WTC11 (cell line): ENCODE measurements around the gene CTDSP2. TPM values are rescaled to one million over a fixed set of nuclear protein-coding genes. Genes with fewer than 3 reads are reported as not detected.

Experiments
- ATAC-seq: fragments of 200-7000 bp; cut with Tn5 transposase; 2 replicates; pipeline ENCODE4 v1.10.0; 2021; ENCODE audit warnings: mild to moderate bottlenecking, moderate library complexity
- CTCF ChIA-PET: fragments of 300-600 bp; sonication (Branson Sonifier 250); formaldehyde crosslinking; loops from one replicate; lab custom pipeline; 2021; ENCODE audit warnings: antibody characterized with exemption; lab: Charles Lee
- POLR2A ChIA-PET: fragments of 350-600 bp; sonication (Branson Sonifier 250); formaldehyde crosslinking; loops from one replicate; lab custom pipeline; 2021; ENCODE audit warnings: antibody characterized with exemption; lab: Charles Lee
- DNase-seq: peaks from one replicate; pipeline ENCODE4 v3.0.0; 2021; ENCODE audit warnings: low spot score
- H3K27ac Mint-ChIP-seq: 2 replicates; pipeline ENCODE4 v1.8.0; 2021; ENCODE audit warnings: mixed read lengths
- H3K27me3 Mint-ChIP-seq: 2 replicates; pipeline ENCODE4 v1.8.0; 2021; ENCODE audit warnings: low read depth, mild to moderate bottlenecking, moderate library complexity, mixed read lengths
- H3K36me3 Mint-ChIP-seq: 2 replicates; pipeline ENCODE4 v1.8.0; 2021; ENCODE audit warnings: mixed read lengths
- H3K4me1 Mint-ChIP-seq: 2 replicates; pipeline ENCODE4 v1.8.0; 2022; ENCODE audit warnings: mixed read lengths
- H3K4me3 Mint-ChIP-seq: 2 replicates; pipeline ENCODE4 v1.8.0; 2021; ENCODE audit warnings: mild to moderate bottlenecking, moderate library complexity, mixed read lengths
- H3K9me3 Mint-ChIP-seq: 2 replicates; pipeline ENCODE4 v1.8.0; 2021; ENCODE audit warnings: mixed read lengths
- ELF4 ChIP-seq: sonication (generic); formaldehyde crosslinking; IDR thresholded peaks from 2 replicates; pipeline ENCODE4 v1.8.1; 2022; ENCODE audit warnings: low read depth, mild to moderate bottlenecking, moderate library complexity, missing genetic modification reagents
- GRHL2 ChIP-seq: fragments of 250-450 bp; sonication (Bioruptor Pico); IDR thresholded peaks from 2 replicates; pipeline ENCODE4 v1.8.0; 2022; ENCODE audit warnings: mild to moderate bottlenecking, moderate library complexity; ENCODE audit not compliant: insufficient replicate concordance, severe bottlenecking
- JAZF1 ChIP-seq: fragments of 250-450 bp; sonication (Bioruptor Pico); IDR thresholded peaks from 2 replicates; pipeline ENCODE4 v1.9.0; 2021; ENCODE audit warnings: moderate library complexity, mild to moderate bottlenecking, inconsistent platforms
- JUN ChIP-seq: sonication (generic); formaldehyde crosslinking; IDR thresholded peaks from 2 replicates; pipeline ENCODE4 v1.8.0; 2023; ENCODE audit warnings: mild to moderate bottlenecking, missing genetic modification reagents
- MYBL2 ChIP-seq: sonication (generic); formaldehyde crosslinking; IDR thresholded peaks from 2 replicates; pipeline ENCODE4 v1.8.1; 2023; ENCODE audit warnings: mild to moderate bottlenecking, moderate library complexity, missing genetic modification reagents
- NR1H2 ChIP-seq: sonication (generic); formaldehyde crosslinking; IDR thresholded peaks from 2 replicates; pipeline ENCODE4 v1.9.0; 2021; ENCODE audit warnings: mild to moderate bottlenecking, moderate library complexity, missing genetic modification reagents
- TP53 ChIP-seq: sonication (generic); formaldehyde crosslinking; IDR thresholded peaks from 2 replicates; pipeline ENCODE4 v1.8.1; 2023; ENCODE audit warnings: mild to moderate bottlenecking, missing genetic modification reagents
- ZNF263 ChIP-seq: sonication (generic); formaldehyde crosslinking; IDR thresholded peaks from 2 replicates; pipeline ENCODE4 v1.8.1; 2022; ENCODE audit warnings: low read depth, mild to moderate bottlenecking, moderate library complexity, missing genetic modification reagents
- total RNA-seq: library from RNA; stranded (reverse); gene quantifications from 3 replicates; pipeline ENCODE4 v1.2.3, GENCODE V29; 2021
- TF ChIP-seq, protein P1 (sequence below): sonication (generic); formaldehyde crosslinking; IDR thresholded peaks from 2 replicates; pipeline ENCODE4 v1.8.1; 2023; ENCODE audit warnings: mild to moderate bottlenecking, missing genetic modification reagents, moderate library complexity
- TF ChIP-seq, protein P2 (sequence below): sonication (generic); formaldehyde crosslinking; IDR thresholded peaks from 2 replicates; pipeline ENCODE4 v1.8.0; 2022; ENCODE audit warnings: mild to moderate bottlenecking, missing genetic modification reagents
- TF ChIP-seq, protein P3 (sequence below): sonication (generic); formaldehyde crosslinking; IDR thresholded peaks from 2 replicates; pipeline ENCODE4 v1.8.1; 2022; ENCODE audit warnings: missing genetic modification reagents, borderline replicate concordance
- TF ChIP-seq, protein P4 (sequence below): sonication (generic); formaldehyde crosslinking; IDR thresholded peaks from 2 replicates; pipeline ENCODE4 v1.8.1; 2022; ENCODE audit warnings: low read depth, missing genetic modification reagents, borderline replicate concordance
- TF ChIP-seq, protein P5 (sequence below): fragments of 250-450 bp; sonication (Bioruptor Pico); IDR thresholded peaks from 2 replicates; pipeline ENCODE4 v2.1.2; 2022; ENCODE audit warnings: mild to moderate bottlenecking, moderate library complexity
- TF ChIP-seq, protein P6 (sequence below): sonication (generic); formaldehyde crosslinking; conservative IDR thresholded peaks from 2 replicates; pipeline ENCODE4 v1.8.1; 2022; ENCODE audit warnings: mild to moderate bottlenecking, missing genetic modification reagents
- TF ChIP-seq, protein P7 (sequence below): sonication (generic); formaldehyde crosslinking; IDR thresholded peaks from 2 replicates; pipeline ENCODE4 v1.8.1; 2022; ENCODE audit warnings: mild to moderate bottlenecking, moderate library complexity, missing genetic modification reagents
- TF ChIP-seq, protein P8 (sequence below): sonication (generic); formaldehyde crosslinking; IDR thresholded peaks from 2 replicates; pipeline ENCODE4 v1.8.0; 2022; ENCODE audit warnings: mild to moderate bottlenecking, missing genetic modification reagents
- TF ChIP-seq, protein P9 (sequence below): fragments of 250-450 bp; sonication (Bioruptor Pico); IDR thresholded peaks from 2 replicates; pipeline ENCODE4 v1.9.0; 2021; ENCODE audit warnings: mild to moderate bottlenecking

The CTDSP2 gene
- total RNA-seq, 1 experiment from 2014 or later, result 122 TPM

DNA sequence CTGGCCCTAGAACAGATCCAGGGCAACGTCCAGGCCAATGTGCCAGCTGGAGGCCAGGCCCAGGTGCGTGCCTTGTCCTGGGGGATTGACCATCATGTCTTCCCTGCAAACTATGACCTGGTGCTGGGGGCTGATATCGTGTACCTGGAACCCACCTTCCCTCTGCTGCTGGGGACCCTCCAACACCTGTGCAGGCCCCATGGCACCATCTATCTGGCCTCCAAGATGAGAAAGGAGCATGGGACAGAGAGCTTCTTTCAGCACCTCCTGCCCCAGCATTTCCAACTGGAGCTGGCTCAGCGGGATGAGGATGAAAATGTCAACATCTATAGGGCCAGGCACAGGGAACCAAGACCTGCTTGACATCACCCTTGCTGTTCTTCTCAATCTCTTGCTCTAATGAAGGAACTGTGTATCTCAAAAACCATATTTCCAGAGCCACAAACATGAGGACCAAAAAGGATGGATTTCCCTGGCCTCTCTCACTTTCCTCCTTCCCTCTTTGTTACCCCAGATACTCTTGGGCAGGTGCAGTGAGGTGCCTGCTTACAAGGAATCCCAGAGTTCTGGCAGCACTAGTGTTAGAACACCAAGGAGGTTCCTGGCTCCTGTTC is 66.1 kb downstream of the CTDSP2 start:
- ChIA-PET POLR2A (interaction anchor here (1.0 kb wide), 1 partner anchor 8 kb away, joined by 5 read pairs; the partner anchor contains the start of genes EEF1AKMT3 and METTL1), CTCF (interaction anchor here (2.2 kb wide), 1 partner anchor 23 kb away, joined by 10 read pairs; no protein-coding TSS in a partner anchor)
- H3K9me3 Mint-ChIP-seq, result no peaks in the 10 kb centered on the region

More for the DNA sequence above, 66.1 kb downstream of the CTDSP2 start:
- TF ChIP-seq, protein P1, sequence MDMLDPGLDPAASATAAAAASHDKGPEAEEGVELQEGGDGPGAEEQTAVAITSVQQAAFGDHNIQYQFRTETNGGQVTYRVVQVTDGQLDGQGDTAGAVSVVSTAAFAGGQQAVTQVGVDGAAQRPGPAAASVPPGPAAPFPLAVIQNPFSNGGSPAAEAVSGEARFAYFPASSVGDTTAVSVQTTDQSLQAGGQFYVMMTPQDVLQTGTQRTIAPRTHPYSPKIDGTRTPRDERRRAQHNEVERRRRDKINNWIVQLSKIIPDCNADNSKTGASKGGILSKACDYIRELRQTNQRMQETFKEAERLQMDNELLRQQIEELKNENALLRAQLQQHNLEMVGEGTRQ (CRISPR knock-in tag), result no peak
- TF ChIP-seq GRHL2 (no peak), NR1H2 (CRISPR knock-in tag) (no peak), ZNF263 (CRISPR knock-in tag) (no peak), JUN (no peak), TP53 (CRISPR knock-in tag) (no peak), ELF4 (CRISPR knock-in tag) (no peak), MYBL2 (no peak), JAZF1 (CRISPR knock-in tag) (no peak)
- TF ChIP-seq, protein P2, sequence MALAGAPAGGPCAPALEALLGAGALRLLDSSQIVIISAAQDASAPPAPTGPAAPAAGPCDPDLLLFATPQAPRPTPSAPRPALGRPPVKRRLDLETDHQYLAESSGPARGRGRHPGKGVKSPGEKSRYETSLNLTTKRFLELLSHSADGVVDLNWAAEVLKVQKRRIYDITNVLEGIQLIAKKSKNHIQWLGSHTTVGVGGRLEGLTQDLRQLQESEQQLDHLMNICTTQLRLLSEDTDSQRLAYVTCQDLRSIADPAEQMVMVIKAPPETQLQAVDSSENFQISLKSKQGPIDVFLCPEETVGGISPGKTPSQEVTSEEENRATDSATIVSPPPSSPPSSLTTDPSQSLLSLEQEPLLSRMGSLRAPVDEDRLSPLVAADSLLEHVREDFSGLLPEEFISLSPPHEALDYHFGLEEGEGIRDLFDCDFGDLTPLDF (CRISPR knock-in tag), result no peak
- TF ChIP-seq, protein P3, sequence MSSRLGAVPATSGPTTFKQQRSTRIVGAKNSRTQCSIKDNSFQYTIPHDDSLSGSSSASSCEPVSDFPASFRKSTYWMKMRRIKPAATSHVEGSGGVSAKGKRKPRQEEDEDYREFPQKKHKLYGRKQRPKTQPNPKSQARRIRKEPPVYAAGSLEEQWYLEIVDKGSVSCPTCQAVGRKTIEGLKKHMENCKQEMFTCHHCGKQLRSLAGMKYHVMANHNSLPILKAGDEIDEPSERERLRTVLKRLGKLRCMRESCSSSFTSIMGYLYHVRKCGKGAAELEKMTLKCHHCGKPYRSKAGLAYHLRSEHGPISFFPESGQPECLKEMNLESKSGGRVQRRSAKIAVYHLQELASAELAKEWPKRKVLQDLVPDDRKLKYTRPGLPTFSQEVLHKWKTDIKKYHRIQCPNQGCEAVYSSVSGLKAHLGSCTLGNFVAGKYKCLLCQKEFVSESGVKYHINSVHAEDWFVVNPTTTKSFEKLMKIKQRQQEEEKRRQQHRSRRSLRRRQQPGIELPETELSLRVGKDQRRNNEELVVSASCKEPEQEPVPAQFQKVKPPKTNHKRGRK (CRISPR knock-in tag), result no peak
- TF ChIP-seq, protein P4, sequence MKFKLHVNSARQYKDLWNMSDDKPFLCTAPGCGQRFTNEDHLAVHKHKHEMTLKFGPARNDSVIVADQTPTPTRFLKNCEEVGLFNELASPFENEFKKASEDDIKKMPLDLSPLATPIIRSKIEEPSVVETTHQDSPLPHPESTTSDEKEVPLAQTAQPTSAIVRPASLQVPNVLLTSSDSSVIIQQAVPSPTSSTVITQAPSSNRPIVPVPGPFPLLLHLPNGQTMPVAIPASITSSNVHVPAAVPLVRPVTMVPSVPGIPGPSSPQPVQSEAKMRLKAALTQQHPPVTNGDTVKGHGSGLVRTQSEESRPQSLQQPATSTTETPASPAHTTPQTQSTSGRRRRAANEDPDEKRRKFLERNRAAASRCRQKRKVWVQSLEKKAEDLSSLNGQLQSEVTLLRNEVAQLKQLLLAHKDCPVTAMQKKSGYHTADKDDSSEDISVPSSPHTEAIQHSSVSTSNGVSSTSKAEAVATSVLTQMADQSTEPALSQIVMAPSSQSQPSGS (CRISPR knock-in tag), result no peak
- TF ChIP-seq, protein P5, sequence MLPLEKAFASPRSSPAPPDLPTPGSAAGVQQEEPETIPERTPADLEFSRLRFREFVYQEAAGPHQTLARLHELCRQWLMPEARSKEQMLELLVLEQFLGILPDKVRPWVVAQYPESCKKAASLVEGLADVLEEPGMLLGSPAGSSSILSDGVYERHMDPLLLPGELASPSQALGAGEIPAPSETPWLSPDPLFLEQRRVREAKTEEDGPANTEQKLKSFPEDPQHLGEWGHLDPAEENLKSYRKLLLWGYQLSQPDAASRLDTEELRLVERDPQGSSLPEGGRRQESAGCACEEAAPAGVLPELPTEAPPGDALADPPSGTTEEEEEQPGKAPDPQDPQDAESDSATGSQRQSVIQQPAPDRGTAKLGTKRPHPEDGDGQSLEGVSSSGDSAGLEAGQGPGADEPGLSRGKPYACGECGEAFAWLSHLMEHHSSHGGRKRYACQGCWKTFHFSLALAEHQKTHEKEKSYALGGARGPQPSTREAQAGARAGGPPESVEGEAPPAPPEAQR (CRISPR knock-in tag), result no peak
- TF ChIP-seq, protein P6, sequence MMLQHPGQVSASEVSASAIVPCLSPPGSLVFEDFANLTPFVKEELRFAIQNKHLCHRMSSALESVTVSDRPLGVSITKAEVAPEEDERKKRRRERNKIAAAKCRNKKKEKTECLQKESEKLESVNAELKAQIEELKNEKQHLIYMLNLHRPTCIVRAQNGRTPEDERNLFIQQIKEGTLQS (CRISPR knock-in tag), result no peak
- TF ChIP-seq, protein P7, sequence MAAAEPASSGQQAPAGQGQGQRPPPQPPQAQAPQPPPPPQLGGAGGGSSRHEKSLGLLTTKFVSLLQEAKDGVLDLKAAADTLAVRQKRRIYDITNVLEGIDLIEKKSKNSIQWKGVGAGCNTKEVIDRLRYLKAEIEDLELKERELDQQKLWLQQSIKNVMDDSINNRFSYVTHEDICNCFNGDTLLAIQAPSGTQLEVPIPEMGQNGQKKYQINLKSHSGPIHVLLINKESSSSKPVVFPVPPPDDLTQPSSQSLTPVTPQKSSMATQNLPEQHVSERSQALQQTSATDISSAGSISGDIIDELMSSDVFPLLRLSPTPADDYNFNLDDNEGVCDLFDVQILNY (CRISPR knock-in tag), result no peak
- TF ChIP-seq, protein P8, sequence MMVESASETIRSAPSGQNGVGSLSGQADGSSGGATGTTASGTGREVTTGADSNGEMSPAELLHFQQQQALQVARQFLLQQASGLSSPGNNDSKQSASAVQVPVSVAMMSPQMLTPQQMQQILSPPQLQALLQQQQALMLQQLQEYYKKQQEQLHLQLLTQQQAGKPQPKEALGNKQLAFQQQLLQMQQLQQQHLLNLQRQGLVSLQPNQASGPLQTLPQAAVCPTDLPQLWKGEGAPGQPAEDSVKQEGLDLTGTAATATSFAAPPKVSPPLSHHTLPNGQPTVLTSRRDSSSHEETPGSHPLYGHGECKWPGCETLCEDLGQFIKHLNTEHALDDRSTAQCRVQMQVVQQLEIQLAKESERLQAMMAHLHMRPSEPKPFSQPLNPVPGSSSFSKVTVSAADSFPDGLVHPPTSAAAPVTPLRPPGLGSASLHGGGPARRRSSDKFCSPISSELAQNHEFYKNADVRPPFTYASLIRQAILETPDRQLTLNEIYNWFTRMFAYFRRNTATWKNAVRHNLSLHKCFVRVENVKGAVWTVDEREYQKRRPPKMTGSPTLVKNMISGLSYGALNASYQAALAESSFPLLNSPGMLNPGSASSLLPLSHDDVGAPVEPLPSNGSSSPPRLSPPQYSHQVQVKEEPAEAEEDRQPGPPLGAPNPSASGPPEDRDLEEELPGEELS (CRISPR knock-in tag), result no peak
- TF ChIP-seq, protein P9, sequence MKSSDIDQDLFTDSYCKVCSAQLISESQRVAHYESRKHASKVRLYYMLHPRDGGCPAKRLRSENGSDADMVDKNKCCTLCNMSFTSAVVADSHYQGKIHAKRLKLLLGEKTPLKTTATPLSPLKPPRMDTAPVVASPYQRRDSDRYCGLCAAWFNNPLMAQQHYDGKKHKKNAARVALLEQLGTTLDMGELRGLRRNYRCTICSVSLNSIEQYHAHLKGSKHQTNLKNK, result no peak
- no peak for DNase-seq
- Mint-ChIP-seq H3K36me3 (peaks cover 6% of the 10 kb centered on the region), H3K27ac (no peak overlapping the region), H3K4me3 (no peak overlapping the region), H3K4me1 (peaks cover 4% of the 10 kb centered on the region; the same call in 1 of the 2 replicates), H3K27me3 (no peaks in the 10 kb centered on the region)
- no peak for ATAC-seq
